Cardiac muscle cell (in vitro differentiated cells and primary cell): ENCODE results near the gene ST6GALNAC3. TPM values are rescaled to one million over a fixed set of nuclear protein-coding genes. Genes with fewer than 3 reads are reported as not detected.

Experiments
- DNase-seq, 2 donors: peaks; one replicate each; pipeline versions ENCODE4 v3.0.0 to v3.0.0-alpha.2; 2010 to 2017; ENCODE audit warnings: low read depth in 1 of 2, low spot score in 1 of 2
- H3K27ac ChIP-seq: fragments of 200-600 bp; sonication (generic); 2 replicates; pipeline ENCODE4 v1.5.1; 2016
- H3K27me3 ChIP-seq: fragments of 200-600 bp; sonication (generic); 2 replicates; pipeline ENCODE4 v1.6.0; 2016; ENCODE audit warnings: control low read depth
- H3K36me3 ChIP-seq: fragments of 200-600 bp; sonication (generic); 2 replicates; pipeline ENCODE4 v1.5.1; 2016; ENCODE audit warnings: control low read depth
- H3K4me1 ChIP-seq: fragments of 200-600 bp; sonication (generic); 2 replicates; pipeline ENCODE4 v1.8.1; 2017; ENCODE audit warnings: low read depth, mild to moderate bottlenecking, mixed run types
- H3K4me3 ChIP-seq: fragments of 200-600 bp; sonication (generic); 2 replicates; pipeline ENCODE4 v1.5.1; 2016; ENCODE audit warnings: mild to moderate bottlenecking
- H3K9me3 ChIP-seq: fragments of 200-600 bp; sonication (generic); 2 replicates; pipeline ENCODE4 v1.5.1; 2017; ENCODE audit warnings: low read depth, mild to moderate bottlenecking, control low read depth
- polyA plus RNA-seq: library from polyadenylated mRNA; unstranded; fragments of >200 nt; fragmentation: Nextera tagmentation; extraction: Ambion mirVana; gene quantifications from 2 replicates; pipeline ENCODE4 v1.2.1, GENCODE V29; 2016
- total RNA-seq: library from RNA; depleted of rRNA; stranded (reverse); fragments of >200 nt; gene quantifications from 2 replicates; pipeline ENCODE4 v1.2.3, GENCODE V29; 2016
- TF ChIP-seq, protein P1 (sequence below): IDR thresholded peaks from 2 replicates; pipeline ENCODE4 v1.5.1; 2012; ENCODE audit warnings: low read depth, mild to moderate bottlenecking, low read length

The ST6GALNAC3 gene
- total and polyA plus RNA-seq, 2 experiments from 2014 or later = 10.4 to 14.8 TPM

DNA sequence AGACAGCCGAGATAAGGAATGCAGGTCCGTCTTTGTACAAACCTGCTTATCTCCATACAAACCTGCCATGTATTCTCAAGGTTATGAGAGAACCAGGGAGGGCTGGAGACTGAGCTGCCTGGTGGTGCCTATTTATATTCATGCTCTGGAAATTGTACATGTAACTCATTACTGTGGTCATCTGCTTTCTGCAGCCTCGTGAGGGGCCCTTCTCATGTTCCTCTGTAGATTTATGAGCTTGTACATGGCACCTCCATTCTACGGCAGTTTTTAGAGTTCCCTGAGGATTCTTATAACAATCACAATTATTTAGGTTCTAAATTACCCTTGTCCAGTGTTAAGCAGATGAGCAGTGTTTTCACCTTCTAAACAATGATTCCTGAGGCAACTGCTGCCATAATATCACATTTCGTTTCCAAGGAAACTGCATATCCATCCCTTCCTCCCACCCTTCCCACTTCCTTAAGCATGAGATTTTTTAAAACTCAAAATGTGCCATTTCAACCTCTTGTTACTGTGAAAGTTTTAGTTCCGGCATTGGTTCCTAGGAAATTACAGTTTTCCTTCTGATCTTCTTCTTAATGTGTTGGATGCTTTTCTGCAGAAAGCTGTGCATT is 112.1 kb downstream of the ST6GALNAC3 start:
- H3K27ac ChIP-seq = no peak overlapping the region
- H3K9me3 ChIP-seq = no peaks in the 10 kb centered on the region
- no peak for DNase-seq
- H3K27me3 ChIP-seq = no peaks in the 10 kb centered on the region
- H3K4me1 ChIP-seq = no peaks in the 10 kb centered on the region
- no peaks in the 10 kb centered on the region for H3K36me3 ChIP-seq
- TF ChIP-seq, protein P1, sequence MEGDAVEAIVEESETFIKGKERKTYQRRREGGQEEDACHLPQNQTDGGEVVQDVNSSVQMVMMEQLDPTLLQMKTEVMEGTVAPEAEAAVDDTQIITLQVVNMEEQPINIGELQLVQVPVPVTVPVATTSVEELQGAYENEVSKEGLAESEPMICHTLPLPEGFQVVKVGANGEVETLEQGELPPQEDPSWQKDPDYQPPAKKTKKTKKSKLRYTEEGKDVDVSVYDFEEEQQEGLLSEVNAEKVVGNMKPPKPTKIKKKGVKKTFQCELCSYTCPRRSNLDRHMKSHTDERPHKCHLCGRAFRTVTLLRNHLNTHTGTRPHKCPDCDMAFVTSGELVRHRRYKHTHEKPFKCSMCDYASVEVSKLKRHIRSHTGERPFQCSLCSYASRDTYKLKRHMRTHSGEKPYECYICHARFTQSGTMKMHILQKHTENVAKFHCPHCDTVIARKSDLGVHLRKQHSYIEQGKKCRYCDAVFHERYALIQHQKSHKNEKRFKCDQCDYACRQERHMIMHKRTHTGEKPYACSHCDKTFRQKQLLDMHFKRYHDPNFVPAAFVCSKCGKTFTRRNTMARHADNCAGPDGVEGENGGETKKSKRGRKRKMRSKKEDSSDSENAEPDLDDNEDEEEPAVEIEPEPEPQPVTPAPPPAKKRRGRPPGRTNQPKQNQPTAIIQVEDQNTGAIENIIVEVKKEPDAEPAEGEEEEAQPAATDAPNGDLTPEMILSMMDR = no peak
- H3K4me3 ChIP-seq = no peak overlapping the region

DNA sequence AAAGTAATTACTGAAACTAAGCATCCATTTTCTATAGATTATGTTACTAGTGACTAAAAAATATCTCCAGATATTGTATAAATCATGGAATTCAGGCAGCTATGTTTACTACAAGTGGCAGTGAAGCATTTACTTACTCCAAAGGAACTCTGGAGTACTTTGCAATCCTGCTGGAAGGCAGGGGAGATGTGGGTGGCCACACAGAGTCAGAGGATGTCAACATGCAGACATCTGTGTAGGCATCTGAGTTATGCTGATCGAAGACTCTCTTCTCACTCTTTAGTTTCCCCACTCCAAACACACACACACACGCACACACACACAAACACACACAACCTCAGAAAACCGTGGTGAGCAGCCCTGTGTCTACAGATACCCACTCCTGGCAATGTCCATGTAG is 112.9 kb downstream of the ST6GALNAC3 start:
- Histone ChIP-seq H3K4me1 (no peaks in the 10 kb centered on the region), H3K27me3 (no peaks in the 10 kb centered on the region), H3K36me3 (no peaks in the 10 kb centered on the region), H3K9me3 (no peaks in the 10 kb centered on the region), H3K4me3 (no peak overlapping the region), H3K27ac (no peak overlapping the region)
- TF ChIP-seq, protein P1 = no peak
- DNase-seq = no peak

- H3K4me1 ChIP-seq = no peaks in the 10 kb centered on the region
- no peaks in the 10 kb centered on the region for H3K9me3 ChIP-seq
- H3K36me3 ChIP-seq = no peaks in the 10 kb centered on the region
- no peak overlapping the region for H3K4me3 ChIP-seq
- TF ChIP-seq, protein P1 = no peak
- H3K27ac ChIP-seq = no peak overlapping the region
- no peak for DNase-seq
- no peaks in the 10 kb centered on the region for H3K27me3 ChIP-seq
These were observed 114.8 kb downstream of the ST6GALNAC3 start for GRCh38 chr1:76189310-76189709.

- H3K27ac ChIP-seq = no peak overlapping the region
- no peaks in the 10 kb centered on the region for H3K4me1 ChIP-seq
- no peaks in the 10 kb centered on the region for H3K9me3 ChIP-seq
- TF ChIP-seq, protein P1 = no peak
- no peak overlapping the region for H3K4me3 ChIP-seq
- DNase-seq = no peak
- H3K27me3 ChIP-seq = no peaks in the 10 kb centered on the region
- H3K36me3 ChIP-seq = no peaks in the 10 kb centered on the region
These were observed 116.3 kb downstream of the ST6GALNAC3 start for GRCh38 chr1:76190749-76191424.

DNA sequence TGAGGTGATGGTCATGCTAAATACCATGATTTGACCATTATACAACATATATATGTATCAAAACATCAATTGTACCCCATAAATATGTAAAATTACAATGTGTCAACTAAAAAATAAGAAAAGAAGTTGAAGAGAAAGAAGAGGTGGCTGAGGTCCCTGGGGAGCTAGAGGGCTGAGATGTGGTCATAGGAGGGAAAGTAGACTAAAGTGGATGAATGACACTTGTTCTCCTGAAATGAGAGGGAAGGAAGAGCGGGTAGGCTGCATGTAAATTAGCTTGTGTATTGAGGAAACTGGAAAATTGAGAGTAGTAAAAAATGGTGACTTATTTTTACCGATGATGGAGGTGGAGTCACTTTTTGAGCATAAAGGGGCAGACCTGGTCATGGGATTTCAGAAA is 117.0 kb downstream of the ST6GALNAC3 start:
- no peaks in the 10 kb centered on the region for H3K4me1 ChIP-seq
- H3K4me3 ChIP-seq = no peak overlapping the region
- DNase-seq = no peak
- H3K9me3 ChIP-seq = no peaks in the 10 kb centered on the region
- no peaks in the 10 kb centered on the region for H3K27me3 ChIP-seq
- H3K27ac ChIP-seq = no peak overlapping the region
- H3K36me3 ChIP-seq = no peaks in the 10 kb centered on the region
- TF ChIP-seq, protein P1 = no peak
